ENCODE data around the gene UBE2J2.

- TF ChIP-seq CTCF (IDR thresholded peaks at IDR 0.05), result no peak
- no peak for TF ChIP-seq POLR2A (IDR thresholded peaks at IDR 0.05)
- TF ChIP-seq POLR2AphosphoS5 (IDR thresholded peaks at IDR 0.05), result no peak
Observed at GRCh38 chr1:1285611-1286311, 12.1 kb upstream of the UBE2J2 start.

All from stomach (tissue), 4 donors.